Activated CD4-positive, CD25-positive, alpha-beta regulatory T cell (primary cell): Measurements from ENCODE around the gene ABT1.
"Not testable (repeated sequence)": the region's sequence is repeated elsewhere in the genome, so short reads cannot be mapped to it uniquely, and the experiment has no call there.

Experiments used
- DNase-seq, 4 experiments: peaks; one replicate each; lab custom pipeline; 2025; lab: John Stamatoyannopoulos, UW

Gene ABT1

GRCh38 chr6:26596579-26597388, at the start of gene ABT1:
Gene ABT1 (plus strand): TSS chr6:26596953. CDS start chr6:26596983, 30 bp downstream.
- peak; percentile 89 to 96 (median 90) for DNase-seq

GRCh38 chr6:26547363-26547762, 49.4 kb upstream of the ABT1 start:
- DNase-seq: not testable (repeated sequence)

- DNase-seq: peak in 3 of 4 experiments; percentile 5 to 42 (median 39)
Observed at GRCh38 chr6:26550250-26550993, 46.3 kb upstream of the ABT1 start.

GRCh38 chr6:26552205-26552604, 44.5 kb upstream of the ABT1 start:
- DNase-seq: no peak

GRCh38 chr6:26552640-26553188, 44.0 kb upstream of the ABT1 start:
- DNase-seq: no peak

GRCh38 chr6:26553264-26553634, 43.5 kb upstream of the ABT1 start:
- peak; percentile 44 to 75 (median 58) for DNase-seq

GRCh38 chr6:26553635-26554446, 42.9 kb upstream of the ABT1 start:
- DNase-seq: peak; percentile 7 to 76 (median 42)

- DNase-seq: no peak
Observed at GRCh38 chr6:26554447-26554696, 42.4 kb upstream of the ABT1 start.

- peak in 3 of 4 experiments; percentile 12 to 46 (median 22) for DNase-seq
Observed at GRCh38 chr6:26554697-26555504, 41.9 kb upstream of the ABT1 start.

GRCh38 chr6:26555505-26556262, 41.1 kb upstream of the ABT1 start:
- no peak for DNase-seq

GRCh38 chr6:26556263-26557070, 40.3 kb upstream of the ABT1 start:
- peak in 2 of 4 experiments; percentile 12 to 15 for DNase-seq

- DNase-seq: no peak
Observed at GRCh38 chr6:26561533-26562466, 35.0 kb upstream of the ABT1 start.

GRCh38 chr6:26563488-26563887, 33.3 kb upstream of the ABT1 start:
- DNase-seq: no peak

GRCh38 chr6:26568601-26569432, 27.9 kb upstream of the ABT1 start:
- peak; percentile 88 to 100 (median 96) for DNase-seq

- DNase-seq: no peak
Observed at GRCh38 chr6:26569433-26569764, 27.4 kb upstream of the ABT1 start.

GRCh38 chr6:26570027-26570809, 26.5 kb upstream of the ABT1 start:
- no peak for DNase-seq
